Activated CD8-positive, alpha-beta T cell treated with anti-CD3 and anti-CD28 coated beads, Interleukin-2, amount 10 ng/mL, durations not matched to agents 7 days and 5 days (primary cell): ENCODE measurements around the gene ASMTL. TPM values are rescaled to one million over a fixed set of nuclear protein-coding genes. Genes with fewer than 3 reads are reported as not detected.
"Not testable (repeated sequence)": the region's sequence is repeated elsewhere in the genome, so short reads cannot be mapped to it uniquely, and the experiment has no call there.

ENCODE experiments used
- ATAC-seq: fragments of 150-1000 bp; cut with Tn5 transposase; one replicate; pipeline ENCODE4 v1.10.0; 2021; ENCODE audit warnings: moderate library complexity
- CTCF ChIA-PET: fragments of 350-600 bp; sonication (Branson Sonifier 250); formaldehyde crosslinking; loops from one replicate; lab custom pipeline; 2021; ENCODE audit warnings: antibody characterized with exemption; lab: Charles Lee
- POLR2A ChIA-PET: fragments of 350-600 bp; sonication (Branson Sonifier 250); formaldehyde crosslinking; loops from one replicate; lab custom pipeline; 2021; ENCODE audit warnings: antibody characterized with exemption; lab: Charles Lee
- DNase-seq: peaks from one replicate; pipeline ENCODE4 v3.0.0-alpha.2; 2020
- H3K27ac Mint-ChIP-seq: one replicate; pipeline ENCODE4 v1.8.0; 2021; ENCODE audit warnings: mild to moderate bottlenecking, mixed read lengths
- H3K27me3 Mint-ChIP-seq: one replicate; pipeline ENCODE4 v1.8.0; 2021; ENCODE audit warnings: low read depth, mixed read lengths
- H3K36me3 Mint-ChIP-seq: one replicate; pipeline ENCODE4 v1.8.0; 2021; ENCODE audit warnings: low read depth, mixed read lengths
- H3K4me1 Mint-ChIP-seq: one replicate; pipeline ENCODE4 v1.8.0; 2021; ENCODE audit warnings: low read depth, mixed read lengths
- H3K4me3 Mint-ChIP-seq: one replicate; pipeline ENCODE4 v1.8.0; 2021; ENCODE audit warnings: mild to moderate bottlenecking, mixed read lengths
- H3K9me3 Mint-ChIP-seq: one replicate; pipeline ENCODE4 v1.8.0; 2022; ENCODE audit warnings: mixed read lengths; ENCODE audit not compliant: insufficient read depth
- total RNA-seq, 2 experiments: library from RNA; stranded (reverse); gene quantifications; one replicate each; pipeline ENCODE4 v1.2.3, GENCODE V29; 2021

ASMTL gene, protein sequence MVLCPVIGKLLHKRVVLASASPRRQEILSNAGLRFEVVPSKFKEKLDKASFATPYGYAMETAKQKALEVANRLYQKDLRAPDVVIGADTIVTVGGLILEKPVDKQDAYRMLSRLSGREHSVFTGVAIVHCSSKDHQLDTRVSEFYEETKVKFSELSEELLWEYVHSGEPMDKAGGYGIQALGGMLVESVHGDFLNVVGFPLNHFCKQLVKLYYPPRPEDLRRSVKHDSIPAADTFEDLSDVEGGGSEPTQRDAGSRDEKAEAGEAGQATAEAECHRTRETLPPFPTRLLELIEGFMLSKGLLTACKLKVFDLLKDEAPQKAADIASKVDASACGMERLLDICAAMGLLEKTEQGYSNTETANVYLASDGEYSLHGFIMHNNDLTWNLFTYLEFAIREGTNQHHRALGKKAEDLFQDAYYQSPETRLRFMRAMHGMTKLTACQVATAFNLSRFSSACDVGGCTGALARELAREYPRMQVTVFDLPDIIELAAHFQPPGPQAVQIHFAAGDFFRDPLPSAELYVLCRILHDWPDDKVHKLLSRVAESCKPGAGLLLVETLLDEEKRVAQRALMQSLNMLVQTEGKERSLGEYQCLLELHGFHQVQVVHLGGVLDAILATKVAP
- total RNA-seq: 10 to 100 TPM; 45.3 to 45.9 TPM

DNA sequence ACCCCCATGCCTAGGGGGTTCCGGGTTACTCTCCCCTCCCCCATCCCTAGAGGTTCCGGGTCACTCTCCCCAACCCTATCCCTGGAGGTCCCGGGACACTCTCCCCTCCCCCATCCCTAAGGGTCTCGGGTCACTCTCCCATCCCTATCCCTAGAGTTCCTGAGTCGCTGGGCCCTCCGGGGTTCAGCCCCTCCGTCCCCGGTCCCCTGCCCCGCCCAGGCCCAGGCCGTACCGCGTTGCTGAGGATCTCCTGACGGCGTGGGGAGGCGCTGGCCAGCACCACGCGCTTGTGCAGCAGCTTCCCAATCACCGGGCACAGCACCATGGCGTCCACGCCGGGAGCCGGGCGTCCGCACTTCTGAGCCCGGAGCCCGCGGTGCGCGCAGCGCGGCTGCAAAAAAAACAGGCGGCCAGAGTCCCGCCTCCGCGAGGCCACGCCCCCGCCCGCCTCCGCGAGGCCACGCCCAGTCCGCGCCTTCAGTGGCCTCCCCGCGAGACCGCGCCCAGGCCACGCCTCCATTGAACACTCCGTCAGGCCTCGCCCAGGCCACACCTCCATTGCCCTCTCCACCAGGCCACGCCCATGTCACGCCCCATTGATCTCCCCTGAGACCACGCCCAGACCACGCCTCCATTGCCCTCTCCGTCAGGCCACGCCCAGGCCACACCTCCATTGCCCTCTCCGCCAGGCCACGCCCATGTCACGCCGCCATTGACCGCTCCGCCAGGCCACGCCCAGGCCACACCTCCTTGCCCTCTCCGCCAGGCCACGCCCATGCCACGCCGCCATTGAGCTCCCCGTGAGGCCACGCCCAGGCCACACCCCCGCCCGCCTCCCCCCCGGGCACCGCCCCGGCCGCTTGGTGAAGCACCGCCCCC is at the start of gene ASMTL:
TSS of gene ASMTL (minus strand) at position 394 of the 879 bp plus-strand sequence. CDS start at position 325, 69 bp downstream.
- ATAC-seq (peak; percentile 80), DNase-seq (peak; percentile 100)
- H3K4me3 Mint-ChIP-seq: peak within 1 kb of the TSS; percentile 89
- peaks cover 37% of the 10 kb centered on the region for H3K4me1 Mint-ChIP-seq
- peaks cover 24% of the 10 kb centered on the region for H3K36me3 Mint-ChIP-seq
- peak within 1 kb of the TSS; percentile 96 for H3K27ac Mint-ChIP-seq
- ChIA-PET CTCF (no interaction called here), POLR2A (no interaction called here)
- H3K27me3 Mint-ChIP-seq: no peaks in the 10 kb centered on the region
- peaks cover 14% of the 10 kb centered on the region for H3K9me3 Mint-ChIP-seq

DNA sequence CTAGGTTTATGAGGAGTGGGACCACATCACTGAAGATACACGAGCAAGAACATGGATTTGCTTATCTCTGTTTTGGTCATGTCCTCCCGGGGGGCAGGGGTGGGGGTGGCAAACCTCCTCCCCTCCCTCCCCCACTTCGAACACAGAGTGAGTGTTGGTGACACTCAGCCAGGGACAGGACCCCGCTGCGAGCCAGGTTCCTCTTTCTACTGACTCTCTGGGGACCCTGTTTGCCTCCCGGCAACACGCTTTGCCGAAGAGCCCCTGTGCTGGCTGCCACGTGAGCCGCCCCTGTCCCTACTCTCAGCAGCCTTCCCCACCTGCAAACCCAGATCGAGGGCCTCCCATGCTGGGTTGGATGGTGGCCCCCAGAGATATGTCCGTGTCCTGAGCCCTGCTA is 49.5 kb upstream of the ASMTL start:
- Mint-ChIP-seq H3K36me3 (peaks cover 42% of the 10 kb centered on the region), H3K4me3 (no peak overlapping the region), H3K4me1 (peaks cover 42% of the 10 kb centered on the region), H3K9me3 (no peaks in the 10 kb centered on the region), H3K27ac (peak overlapping the region; percentile 40), H3K27me3 (no peaks in the 10 kb centered on the region)
- POLR2A ChIA-PET: no interaction called here
- CTCF ChIA-PET: no interaction called here
- ATAC-seq (no peak), DNase-seq (peak; percentile 13)

DNA sequence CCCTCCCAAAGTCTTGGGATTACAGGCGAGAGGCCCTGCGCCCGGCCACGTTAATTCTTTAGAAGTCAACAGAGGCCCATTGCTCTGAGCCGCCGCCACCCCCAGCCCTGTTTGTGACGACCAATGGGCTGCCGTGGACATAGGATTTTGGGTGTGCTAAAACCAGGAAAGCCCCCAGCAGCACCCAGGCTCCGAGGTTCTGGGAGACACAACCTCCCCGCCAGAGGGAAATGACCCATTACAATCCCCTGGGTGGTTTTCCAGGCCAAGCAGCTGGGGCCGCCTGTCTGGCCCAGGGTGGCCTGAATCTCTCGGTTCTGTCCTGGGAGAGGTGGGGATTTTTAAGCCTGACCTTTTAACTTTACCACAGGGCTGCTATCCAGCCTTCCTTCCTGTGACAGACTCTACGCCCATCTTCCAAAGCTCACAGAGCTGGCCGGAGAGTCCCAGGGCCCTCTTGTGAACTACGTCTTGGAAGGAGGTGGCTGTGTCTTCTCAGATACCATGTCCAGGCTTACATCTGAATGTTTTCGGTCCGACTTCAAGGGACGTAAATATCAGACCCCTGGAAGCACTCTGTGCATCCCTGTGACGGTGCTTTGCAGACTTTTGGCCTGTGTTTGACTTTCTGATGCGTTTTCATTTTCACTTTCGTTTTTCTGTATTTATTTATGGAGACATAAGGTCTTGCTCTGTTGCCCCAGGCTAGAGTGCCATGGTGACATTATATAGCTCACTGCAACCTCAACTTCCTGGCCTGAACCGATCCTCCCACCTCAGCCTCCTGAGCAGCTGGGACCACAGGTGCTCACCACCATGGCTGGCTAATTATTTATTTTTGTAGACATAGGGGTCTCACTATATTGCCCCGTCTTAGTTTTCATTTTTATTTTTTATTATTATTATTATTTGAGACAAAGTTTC is 48.3 kb upstream of the ASMTL start:
- Mint-ChIP-seq H3K4me1 (peaks cover 43% of the 10 kb centered on the region), H3K27me3 (no peaks in the 10 kb centered on the region), H3K36me3 (peaks cover 35% of the 10 kb centered on the region), H3K27ac (peak overlapping the region; percentile 72), H3K9me3 (no peaks in the 10 kb centered on the region), H3K4me3 (no peak overlapping the region)
- ChIA-PET CTCF (no interaction called here), POLR2A (no interaction called here)
- DNase-seq (peak; percentile 63), ATAC-seq (peak; percentile 77)

DNA sequence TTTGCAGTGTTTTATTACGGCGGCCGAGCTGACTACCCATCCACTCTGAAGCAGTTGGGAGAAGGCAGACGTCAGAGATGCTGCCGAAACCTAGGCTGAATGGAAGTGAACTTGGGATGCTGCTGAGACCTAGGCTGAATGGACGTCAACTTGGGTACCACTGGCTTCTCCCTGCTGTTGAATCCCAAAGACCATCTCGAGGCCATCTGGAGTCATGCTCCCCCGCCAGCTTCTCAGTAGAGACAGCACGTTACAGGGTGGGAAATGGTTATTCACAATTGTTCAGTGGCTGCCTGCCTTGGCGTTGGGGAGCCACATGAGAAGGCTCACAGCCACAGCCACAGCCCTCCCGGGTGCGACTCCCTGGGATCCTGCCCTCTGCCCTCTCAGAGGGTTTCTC is 43.4 kb upstream of the ASMTL start:
- peaks cover 43% of the 10 kb centered on the region for H3K4me1 Mint-ChIP-seq
- H3K9me3 Mint-ChIP-seq: peaks cover 5% of the 10 kb centered on the region
- peaks cover 21% of the 10 kb centered on the region for H3K36me3 Mint-ChIP-seq
- ATAC-seq: no peak
- peak; percentile 17 for DNase-seq
- no peak overlapping the region for H3K4me3 Mint-ChIP-seq
- CTCF ChIA-PET: no interaction called here
- H3K27me3 Mint-ChIP-seq: no peaks in the 10 kb centered on the region
- POLR2A ChIA-PET: no interaction called here
- H3K27ac Mint-ChIP-seq: no peak overlapping the region

DNA sequence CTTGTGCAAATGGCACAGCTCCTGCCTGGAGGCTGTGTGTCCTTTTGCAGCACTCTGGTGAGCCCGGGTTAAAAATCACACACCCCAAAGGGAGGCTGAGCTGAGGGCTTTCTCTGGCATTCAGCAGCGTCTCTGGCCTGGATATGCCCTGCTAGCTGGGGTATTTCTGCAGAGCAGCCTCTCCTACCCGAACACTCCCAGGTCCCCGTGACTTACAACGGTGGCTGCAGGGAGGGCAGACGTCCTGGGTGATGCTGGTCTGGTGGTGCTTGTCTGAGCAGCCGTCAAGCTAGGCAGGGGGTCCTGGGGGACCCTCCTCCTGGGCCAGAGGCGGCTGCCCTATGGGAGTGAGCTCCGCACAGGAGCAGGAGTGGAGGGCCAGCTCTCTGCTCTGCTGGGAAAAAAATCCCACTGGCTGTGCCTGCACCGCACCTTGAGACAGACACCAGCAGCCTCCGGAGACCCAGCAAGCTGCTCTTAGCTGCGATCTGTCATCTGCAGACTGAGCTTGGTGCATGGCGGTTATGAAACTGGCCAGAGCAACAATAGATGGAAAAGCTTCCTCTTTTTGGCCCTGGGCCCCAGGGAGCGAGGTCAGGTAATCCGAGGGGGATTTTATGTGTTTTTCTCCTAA is 41.3 kb upstream of the ASMTL start:
- DNase-seq: peak; percentile 21
- H3K27ac Mint-ChIP-seq: peak overlapping the region; percentile 39
- CTCF ChIA-PET: no interaction called here
- peaks cover 26% of the 10 kb centered on the region for H3K36me3 Mint-ChIP-seq
- peaks cover 10% of the 10 kb centered on the region for H3K9me3 Mint-ChIP-seq
- H3K4me3 Mint-ChIP-seq: no peak overlapping the region
- H3K27me3 Mint-ChIP-seq: no peaks in the 10 kb centered on the region
- peaks cover 40% of the 10 kb centered on the region for H3K4me1 Mint-ChIP-seq
- peak; percentile 17 for ATAC-seq
- POLR2A ChIA-PET: no interaction called here

DNA sequence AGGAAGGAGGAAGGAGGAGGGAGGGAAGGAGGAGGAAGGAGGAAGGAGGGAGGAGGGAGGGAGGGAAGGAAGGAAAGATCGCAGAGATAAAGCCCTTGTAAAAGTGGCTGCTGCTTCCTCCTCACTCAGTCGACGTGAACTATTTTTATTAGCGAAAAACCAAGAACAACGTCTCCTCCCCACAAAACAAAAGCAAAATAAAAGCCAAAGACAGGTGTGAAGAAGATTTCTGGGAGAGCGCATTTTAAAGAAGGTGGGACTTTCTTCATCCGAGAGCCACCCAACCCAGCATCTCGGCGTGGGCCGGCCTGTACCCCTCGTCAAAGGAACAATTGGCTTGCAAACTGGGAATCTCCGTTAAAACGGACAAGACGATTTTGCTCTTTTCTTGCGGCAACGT is 40.7 kb upstream of the ASMTL start:
- ATAC-seq (no peak), DNase-seq (no peak)
- no peaks in the 10 kb centered on the region for H3K27me3 Mint-ChIP-seq

DNA sequence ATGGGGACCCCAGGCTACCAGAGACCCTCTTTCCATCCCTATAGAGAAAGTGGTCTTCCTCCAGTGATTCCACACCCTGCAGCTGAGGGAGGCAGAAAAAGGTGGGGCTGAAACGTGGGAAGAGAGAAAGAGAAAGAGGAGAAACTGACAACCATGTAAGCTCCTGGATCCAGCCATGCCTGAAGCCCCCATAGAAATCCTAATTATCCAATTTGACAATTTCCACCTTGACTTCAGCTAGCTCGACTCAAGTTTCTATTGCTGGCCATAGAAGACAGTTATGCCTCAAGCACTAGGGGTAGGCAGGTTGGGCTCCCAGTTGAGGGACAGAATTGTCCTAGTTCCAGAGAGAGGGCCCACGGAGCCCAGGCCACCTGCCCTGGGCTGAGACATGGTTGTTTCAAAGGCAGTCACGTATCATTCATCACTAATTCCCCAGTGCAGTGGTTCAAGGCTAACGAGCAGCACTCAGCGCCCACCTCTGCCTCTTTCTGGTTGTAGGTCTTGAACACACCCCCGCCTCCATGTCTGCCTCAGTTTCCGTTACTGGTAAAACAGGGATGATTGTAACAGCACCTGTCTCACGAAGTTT is 39.8 kb upstream of the ASMTL start:
- Mint-ChIP-seq H3K27me3 (no peaks in the 10 kb centered on the region), H3K9me3 (peaks cover 11% of the 10 kb centered on the region), H3K4me1 (peaks cover 44% of the 10 kb centered on the region), H3K36me3 (peaks cover 35% of the 10 kb centered on the region), H3K4me3 (no peak overlapping the region), H3K27ac (peak overlapping the region; percentile 63)
- ChIA-PET POLR2A (no interaction called here), CTCF (no interaction called here)
- peak; percentile 20 for DNase-seq
- ATAC-seq: peak; percentile 13

More for the DNA sequence above, 40.7 kb upstream of the ASMTL start:
- Mint-ChIP-seq H3K4me1 (peaks cover 46% of the 10 kb centered on the region), H3K36me3 (peaks cover 32% of the 10 kb centered on the region), H3K4me3 (no peak overlapping the region), H3K27ac (peak overlapping the region; percentile 39), H3K9me3 (peaks cover 11% of the 10 kb centered on the region)
- CTCF ChIA-PET: no interaction called here
- POLR2A ChIA-PET: no interaction called here

DNA sequence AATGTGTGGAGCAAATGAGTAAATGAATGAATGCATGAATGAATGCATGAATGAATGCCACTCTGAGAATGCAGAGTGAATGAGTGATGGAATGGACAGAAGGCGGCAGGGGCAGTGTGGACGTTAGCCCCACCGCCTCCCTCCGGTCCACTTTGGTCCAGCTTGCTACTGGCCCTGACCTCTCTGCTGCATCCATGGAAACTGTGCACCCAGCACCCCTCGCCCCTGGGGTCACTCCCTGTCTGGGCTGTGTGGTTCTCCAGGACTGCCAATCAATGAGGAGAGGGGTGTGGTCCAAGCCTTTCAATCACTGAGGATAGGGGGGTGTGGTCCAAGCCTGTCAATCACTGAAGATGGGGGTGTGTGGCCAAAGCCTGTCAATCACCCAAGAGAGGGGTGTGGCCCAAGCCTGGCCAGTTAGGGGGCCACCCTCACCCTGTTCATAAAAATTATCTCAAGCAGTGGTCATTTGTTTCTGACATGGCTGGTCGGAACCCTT is 39.2 kb upstream of the ASMTL start:
- H3K9me3 Mint-ChIP-seq: peaks cover 11% of the 10 kb centered on the region
- peak overlapping the region; percentile 63 for H3K27ac Mint-ChIP-seq
- peaks cover 41% of the 10 kb centered on the region for H3K36me3 Mint-ChIP-seq
- H3K4me1 Mint-ChIP-seq: peaks cover 50% of the 10 kb centered on the region
- DNase-seq: peak; percentile 86
- ChIA-PET POLR2A (no interaction called here), CTCF (no interaction called here)
- no peak overlapping the region for H3K4me3 Mint-ChIP-seq
- ATAC-seq: peak; percentile 88
- no peaks in the 10 kb centered on the region for H3K27me3 Mint-ChIP-seq

DNA sequence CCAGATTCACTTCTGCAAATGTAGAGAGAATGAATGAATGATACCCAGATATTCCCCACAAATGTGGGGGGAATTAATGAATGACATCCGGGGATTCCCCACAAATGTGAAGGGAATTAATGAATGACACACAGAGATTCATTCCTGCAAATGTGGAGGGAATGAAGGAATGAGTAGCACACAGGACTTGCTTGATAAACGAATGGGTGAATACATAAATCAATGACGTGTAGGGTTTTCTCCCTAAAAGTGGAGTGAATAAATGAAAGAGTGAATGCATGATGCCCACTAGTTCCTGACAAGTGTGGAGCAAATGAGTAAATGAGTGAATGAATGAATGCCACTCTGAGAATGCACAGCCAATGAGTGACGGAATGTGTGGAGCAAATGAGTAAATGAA is 38.5 kb upstream of the ASMTL start:
- Mint-ChIP-seq H3K9me3 (peaks cover 11% of the 10 kb centered on the region), H3K4me1 (peaks cover 51% of the 10 kb centered on the region), H3K36me3 (peaks cover 45% of the 10 kb centered on the region), H3K27ac (peak overlapping the region; percentile 63)
- ATAC-seq, CTCF ChIA-PET, H3K4me3 Mint-ChIP-seq, H3K27me3 Mint-ChIP-seq, POLR2A ChIA-PET: not testable (repeated sequence)
- DNase-seq: peak; percentile 4

DNA sequence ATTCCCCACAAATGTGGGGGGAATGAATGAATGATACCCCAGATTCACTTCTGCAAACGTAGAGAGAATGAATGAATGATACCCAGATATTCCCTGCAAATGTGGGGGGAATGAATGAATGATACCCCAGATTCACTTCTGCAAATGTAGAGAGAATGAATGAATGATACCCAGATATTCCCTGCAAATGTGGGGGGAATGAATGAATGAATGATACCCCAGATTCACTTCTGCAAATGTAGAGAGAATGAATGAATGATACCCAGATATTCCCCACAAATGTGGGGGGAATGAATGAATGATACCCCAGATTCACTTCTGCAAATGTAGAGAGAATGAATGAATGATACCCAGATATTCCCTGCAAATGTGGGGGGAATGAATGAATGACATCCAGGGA is 38.0 kb upstream of the ASMTL start:
- POLR2A ChIA-PET, CTCF ChIA-PET, H3K27ac Mint-ChIP-seq, ATAC-seq, H3K27me3 Mint-ChIP-seq, DNase-seq, H3K4me3 Mint-ChIP-seq: not testable (repeated sequence)
- H3K9me3 Mint-ChIP-seq: peaks cover 11% of the 10 kb centered on the region
- peaks cover 50% of the 10 kb centered on the region for H3K36me3 Mint-ChIP-seq
- H3K4me1 Mint-ChIP-seq: peaks cover 49% of the 10 kb centered on the region
